Stromal cell of bone marrow (primary cell): ENCODE measurements around the gene SURF1.
"Not testable (repeated sequence)": the region's sequence is repeated elsewhere in the genome, so short reads cannot be mapped to it uniquely, and the experiment has no call there.

ENCODE experiments used
- DNase-seq: peaks from one replicate; pipeline ENCODE4 v3.0.0-alpha.2; 2012; ENCODE audit warnings: low read depth

SURF1 gene

GRCh38 chr9:133342570-133342969 lies 13.7 kb downstream of the SURF1 start:
- DNase-seq = no peak

GRCh38 chr9:133342069-133342406 lies 14.2 kb downstream of the SURF1 start:
- no peak for DNase-seq

DNA sequence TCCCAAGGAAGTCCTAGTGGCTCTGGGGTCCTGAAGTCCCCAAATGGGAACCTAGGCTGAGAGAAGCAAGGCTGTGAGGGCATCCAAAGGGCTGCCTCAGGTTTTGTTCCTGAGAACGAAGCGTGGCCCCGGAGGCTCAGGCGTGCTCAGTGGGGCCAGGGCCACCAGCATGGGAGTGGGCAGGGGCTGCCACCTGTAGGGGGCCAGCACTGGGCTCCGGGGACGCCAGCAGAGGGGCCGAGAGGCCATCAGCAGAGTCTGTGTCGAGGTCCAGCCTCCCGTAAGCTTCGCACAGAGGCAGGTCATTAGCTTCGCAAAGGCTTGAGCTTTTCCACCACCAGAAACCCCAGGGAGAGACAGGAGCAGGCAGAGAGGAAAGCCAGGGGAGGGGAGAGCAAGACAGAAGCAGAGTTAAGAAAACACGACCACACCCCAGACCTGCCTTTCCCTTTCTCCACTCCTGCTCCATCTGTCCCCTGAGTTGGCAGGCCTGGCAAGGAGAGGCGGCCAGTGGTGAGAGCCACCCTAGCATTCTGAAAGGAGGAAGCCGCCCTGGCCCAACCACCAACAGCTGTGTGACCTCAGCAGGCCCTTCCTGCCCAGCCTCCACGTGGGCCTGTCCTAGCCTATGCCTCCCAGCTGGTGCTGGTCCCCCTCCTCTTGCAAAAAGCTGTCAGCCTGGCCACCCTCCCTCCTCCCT lies 14.8 kb downstream of the SURF1 start:
- no peak for DNase-seq

GRCh38 chr9:133340916-133341315 lies 15.4 kb downstream of the SURF1 start:
- no peak for DNase-seq

DNA sequence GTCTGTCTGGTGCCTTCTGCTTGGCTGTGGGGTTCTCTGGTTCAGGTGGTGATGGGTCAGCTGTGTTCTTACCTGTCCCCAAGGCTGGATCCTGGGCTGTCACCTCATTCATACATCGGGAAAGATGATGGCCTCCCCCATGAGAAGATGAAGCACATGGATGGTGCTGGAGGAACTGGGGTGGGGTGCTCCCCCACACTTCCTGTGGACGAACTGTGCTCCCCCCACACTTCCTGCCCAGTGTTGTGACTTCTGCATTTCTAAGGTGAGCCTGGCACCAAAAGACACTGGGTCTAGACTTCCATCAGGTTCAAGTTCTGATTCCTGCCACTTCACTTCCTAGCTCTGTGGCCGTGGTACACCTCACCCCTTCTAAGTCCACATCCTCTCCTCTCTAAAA lies 16.0 kb downstream of the SURF1 start:
- no peak for DNase-seq

GRCh38 chr9:133339641-133340040 lies 16.6 kb downstream of the SURF1 start:
- no peak for DNase-seq

- peak; percentile 75 for DNase-seq
Observed at GRCh38 chr9:133335924-133336811, 20.1 kb downstream of the SURF1 start, which contains the start of gene SURF6. Gene SURF6 (minus strand): TSS chr9:133336188. CDS start chr9:133336132, 56 bp downstream.

GRCh38 chr9:133334888-133335287 lies 21.4 kb downstream of the SURF1 start:
- not testable (repeated sequence) for DNase-seq

DNA sequence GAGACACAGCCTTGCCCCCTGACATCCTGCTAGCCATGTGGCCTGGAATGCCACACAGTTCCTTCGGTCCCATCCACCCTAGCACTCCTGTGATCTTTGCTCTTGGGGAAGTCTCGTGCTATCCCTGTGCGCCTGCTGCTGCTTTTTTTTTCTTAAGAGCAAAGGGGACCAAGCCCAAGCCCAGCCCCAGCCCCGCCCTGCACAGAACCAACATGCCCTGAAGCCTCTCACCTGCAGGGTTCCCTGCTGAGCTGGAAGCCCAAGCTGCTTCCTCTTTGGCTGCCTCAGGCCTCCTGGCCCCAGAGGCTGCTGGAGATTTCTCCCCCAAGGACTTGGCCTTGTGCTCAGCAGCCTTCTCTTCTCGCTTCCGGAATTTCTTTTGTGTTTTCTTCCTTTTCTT lies 22.1 kb downstream of the SURF1 start:
- no peak for DNase-seq

DNA sequence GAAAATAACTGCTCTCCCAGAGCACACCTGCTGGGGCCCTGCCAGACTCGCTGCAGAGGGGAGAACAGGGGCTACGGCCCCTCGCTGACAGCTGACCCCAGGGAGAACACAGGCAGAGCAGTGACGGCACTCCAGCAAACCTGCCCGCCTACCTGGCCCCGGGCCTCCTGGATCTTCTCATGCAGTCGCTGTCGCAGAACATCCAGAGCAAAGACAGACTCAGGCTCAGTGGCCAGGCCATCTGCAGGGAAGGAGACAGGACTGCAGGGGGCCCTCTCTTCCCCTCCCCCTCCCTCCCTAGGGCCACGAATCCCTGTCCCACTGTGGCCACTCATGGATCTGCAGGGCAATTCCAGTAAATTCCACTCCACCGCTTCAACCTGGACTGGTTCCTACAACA lies 22.7 kb downstream of the SURF1 start:
- DNase-seq = no peak

GRCh38 chr9:133333011-133333410 lies 23.3 kb downstream of the SURF1 start:
- no peak for DNase-seq

DNA sequence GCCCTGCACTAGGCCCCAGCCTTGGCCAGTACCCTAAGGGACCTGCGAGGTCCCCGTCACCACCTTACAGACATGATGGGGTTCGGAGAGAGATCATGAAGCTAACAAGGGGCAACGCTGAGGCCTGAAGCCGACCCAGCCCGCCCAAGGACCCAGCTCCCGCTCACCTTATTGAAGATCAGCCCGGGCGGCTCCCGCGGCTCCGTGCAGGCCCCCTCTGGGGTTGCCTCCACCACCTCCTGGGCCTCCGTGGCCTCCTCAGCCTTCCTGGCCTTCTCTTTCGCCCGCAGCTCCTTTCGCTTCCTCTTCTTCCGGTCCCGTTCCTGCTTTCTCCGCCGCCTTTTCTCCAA lies 23.9 kb downstream of the SURF1 start:
- DNase-seq = no peak

- no peak for DNase-seq
Observed at GRCh38 chr9:133331641-133332380, 24.5 kb downstream of the SURF1 start.

DNA sequence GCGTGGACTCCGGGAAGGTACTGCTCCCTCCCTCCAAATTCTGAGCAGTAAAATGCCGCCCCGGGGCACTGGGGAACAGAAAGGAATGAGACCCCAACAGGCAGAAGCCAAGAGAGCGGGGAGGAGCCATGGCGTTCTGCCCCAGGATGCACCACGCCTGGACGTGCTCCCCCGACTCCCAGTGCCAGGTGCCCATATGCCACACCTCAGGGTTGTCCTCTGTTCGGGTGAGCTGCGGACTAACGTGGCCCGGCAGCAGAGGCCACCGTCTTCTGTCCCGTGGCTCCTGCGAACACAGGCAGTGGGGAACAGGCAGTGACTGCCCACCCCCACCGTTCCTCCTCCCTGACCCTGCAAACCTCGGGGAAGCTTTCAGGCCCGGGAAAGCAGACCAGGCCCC lies 25.1 kb downstream of the SURF1 start:
- no peak for DNase-seq

DNA sequence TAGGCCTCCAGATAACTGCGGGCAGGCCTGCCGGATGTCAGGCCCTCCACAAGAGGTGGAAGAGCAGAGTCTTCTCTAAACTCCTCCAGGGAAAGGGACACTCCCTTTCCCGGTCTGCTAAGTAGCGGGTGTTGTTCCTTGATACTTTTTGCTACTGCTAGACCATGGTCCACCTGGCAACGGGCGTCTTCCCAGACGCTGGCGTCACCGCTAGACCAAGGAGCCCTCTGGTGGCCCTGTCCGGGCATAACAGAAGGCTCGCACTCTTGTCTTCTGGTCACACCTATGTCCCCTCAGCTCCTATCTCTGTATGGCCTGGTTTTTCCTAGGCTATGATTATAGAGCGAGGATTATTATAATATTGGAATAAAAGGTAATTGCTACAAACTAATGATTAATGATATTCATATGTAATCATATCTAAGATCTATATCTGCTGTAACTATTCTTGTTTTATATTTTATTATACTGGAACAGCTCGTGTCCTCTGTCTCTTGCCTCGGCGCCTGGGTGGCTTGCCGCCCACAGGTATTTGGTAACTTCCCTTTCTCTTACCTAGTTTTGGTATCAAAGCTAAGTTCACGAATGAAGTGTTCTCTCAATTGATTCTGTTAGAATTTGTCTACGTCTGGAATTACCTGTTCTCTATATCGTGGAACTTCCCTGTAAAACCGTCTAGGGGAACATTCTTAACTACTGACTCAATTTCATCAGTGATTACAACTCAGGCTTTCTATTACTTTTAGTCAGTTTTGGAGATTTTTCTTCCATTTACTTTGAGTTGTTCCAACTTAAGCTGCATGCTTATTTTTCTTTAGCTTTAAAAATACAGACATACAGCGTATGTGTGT lies 26.8 kb downstream of the SURF1 start:
- not testable (repeated sequence) for DNase-seq

GRCh38 chr9:133327834-133328484 lies 28.3 kb downstream of the SURF1 start:
- DNase-seq = no peak

DNA sequence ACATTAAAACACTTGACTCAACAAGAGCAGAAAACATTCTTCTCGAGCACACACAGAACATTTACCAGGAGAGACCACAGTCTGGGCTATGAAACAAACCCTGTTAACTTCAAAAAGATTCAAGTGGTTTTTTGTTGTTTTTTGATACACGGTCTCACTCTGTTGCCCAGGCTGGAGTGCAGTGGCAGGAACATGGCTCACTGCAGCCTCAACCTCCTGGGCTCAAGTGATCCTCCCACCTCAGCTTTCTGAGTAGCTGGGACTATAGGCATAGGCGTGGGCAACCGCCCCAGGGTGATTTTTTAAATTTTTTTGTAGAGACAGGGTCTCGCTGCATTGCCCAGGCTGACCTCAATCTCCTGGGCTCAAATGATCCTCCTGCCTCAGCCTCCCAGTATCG lies 29.3 kb downstream of the SURF1 start:
- not testable (repeated sequence) for DNase-seq

DNA sequence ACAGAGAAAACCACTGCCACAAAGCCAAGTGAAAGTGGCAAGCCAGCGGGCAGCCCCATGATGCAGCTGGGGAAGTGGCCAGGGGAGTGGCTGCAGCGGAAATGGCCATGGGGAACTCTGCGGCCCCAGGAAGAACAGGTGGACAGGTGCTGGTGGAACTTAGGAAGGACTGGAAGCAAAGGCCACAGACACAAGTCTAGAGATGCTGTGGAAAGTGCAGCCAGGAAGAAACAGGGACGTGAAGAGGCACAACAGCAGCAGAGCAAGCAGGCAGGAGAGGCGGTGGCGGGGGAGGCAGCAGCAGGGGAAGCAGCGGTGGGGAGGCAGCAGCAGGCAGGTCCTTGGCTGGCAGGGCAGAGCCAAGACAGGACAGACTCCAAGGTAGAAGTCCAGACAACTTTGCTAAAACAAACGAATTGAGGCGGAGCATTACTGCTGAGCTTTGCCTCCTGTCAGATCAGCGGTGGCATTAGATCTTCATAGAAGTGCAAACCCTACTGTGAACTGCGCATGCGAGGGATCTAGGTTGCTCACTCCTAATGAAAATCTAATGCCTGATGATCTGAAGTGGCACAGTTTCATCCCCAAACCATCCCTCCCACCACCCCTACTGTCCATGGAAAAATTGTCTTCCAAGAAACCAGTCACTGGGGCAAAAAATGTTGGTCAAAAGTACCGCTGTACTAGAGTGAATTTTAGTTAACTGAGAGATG lies 32.1 kb downstream of the SURF1 start:
- DNase-seq = no peak

GRCh38 chr9:133323211-133323610 lies 33.1 kb downstream of the SURF1 start:
- DNase-seq = no peak

DNA sequence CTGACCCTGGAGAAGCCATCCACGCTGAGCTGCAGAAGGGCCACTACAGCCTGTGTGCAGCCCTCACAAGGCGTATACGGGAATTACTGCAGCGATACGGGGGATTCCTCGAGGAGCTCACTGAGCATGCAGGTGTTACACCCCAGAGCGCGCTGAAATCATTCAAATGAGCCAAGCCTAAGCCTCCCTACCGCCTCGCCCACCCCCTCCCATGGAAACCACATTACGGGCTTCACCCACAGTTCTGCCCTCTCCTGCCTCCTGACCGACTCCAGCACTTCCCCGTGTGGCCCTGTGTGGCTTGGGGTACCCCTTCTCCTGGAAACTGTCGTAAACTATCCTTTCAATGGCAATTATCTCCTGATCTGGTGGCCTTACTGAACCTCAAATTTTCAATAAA lies 33.6 kb downstream of the SURF1 start:
- no peak for DNase-seq
